Measurements from ENCODE around the gene CDH9. TPM values are rescaled to one million over a fixed set of nuclear protein-coding genes. Genes with fewer than 3 reads are reported as not detected.

Gene CDH9
- total and polyA plus RNA-seq, 4 donors = not detected

- Histone ChIP-seq H3K27me3 (ENCODE audit: control insufficient read depth in 3 of 3, insufficient read depth in 3 of 3, low read length in 2 of 3) (no peaks in the 10 kb centered on the region), H3K27ac (ENCODE audit: low read depth in 1 of 2, low read length in 1 of 2) (no peak overlapping the region), H3K9ac (ENCODE audit: insufficient read depth in 1 of 2, low read length in 2 of 2) (no peak overlapping the region), H3K4me1 (ENCODE audit: control insufficient read depth in 5 of 5, insufficient read depth in 5 of 5, low read length in 5 of 5) (peaks cover 0 to 4% (median 0%) of the 10 kb centered on the region in 5 donors), H3K9me3 (ENCODE audit: control insufficient read depth in 4 of 4, insufficient read depth in 3 of 4, low read length in 3 of 4) (no peaks in the 10 kb centered on the region), H3K4me3 (no peak overlapping the region), H3K36me3 (ENCODE audit: control insufficient read depth in 4 of 4, insufficient read depth in 4 of 4, low read length in 4 of 4) (no peaks in the 10 kb centered on the region)
- no peak for ATAC-seq (ENCODE audit: insufficient read depth, low FRiP score)
- DNase-seq = no peak
- WGBS, 2 donors = 32 to 47% methylated on average over 1 of the region's 1 CpG
- no peak for TF ChIP-seq CTCF (IDR thresholded peaks at IDR 0.05; ENCODE audit: control extremely low read depth, extremely low read depth)
These were observed 28.9 kb downstream of the CDH9 start for GRCh38 chr5:27009540-27009915.

DNA sequence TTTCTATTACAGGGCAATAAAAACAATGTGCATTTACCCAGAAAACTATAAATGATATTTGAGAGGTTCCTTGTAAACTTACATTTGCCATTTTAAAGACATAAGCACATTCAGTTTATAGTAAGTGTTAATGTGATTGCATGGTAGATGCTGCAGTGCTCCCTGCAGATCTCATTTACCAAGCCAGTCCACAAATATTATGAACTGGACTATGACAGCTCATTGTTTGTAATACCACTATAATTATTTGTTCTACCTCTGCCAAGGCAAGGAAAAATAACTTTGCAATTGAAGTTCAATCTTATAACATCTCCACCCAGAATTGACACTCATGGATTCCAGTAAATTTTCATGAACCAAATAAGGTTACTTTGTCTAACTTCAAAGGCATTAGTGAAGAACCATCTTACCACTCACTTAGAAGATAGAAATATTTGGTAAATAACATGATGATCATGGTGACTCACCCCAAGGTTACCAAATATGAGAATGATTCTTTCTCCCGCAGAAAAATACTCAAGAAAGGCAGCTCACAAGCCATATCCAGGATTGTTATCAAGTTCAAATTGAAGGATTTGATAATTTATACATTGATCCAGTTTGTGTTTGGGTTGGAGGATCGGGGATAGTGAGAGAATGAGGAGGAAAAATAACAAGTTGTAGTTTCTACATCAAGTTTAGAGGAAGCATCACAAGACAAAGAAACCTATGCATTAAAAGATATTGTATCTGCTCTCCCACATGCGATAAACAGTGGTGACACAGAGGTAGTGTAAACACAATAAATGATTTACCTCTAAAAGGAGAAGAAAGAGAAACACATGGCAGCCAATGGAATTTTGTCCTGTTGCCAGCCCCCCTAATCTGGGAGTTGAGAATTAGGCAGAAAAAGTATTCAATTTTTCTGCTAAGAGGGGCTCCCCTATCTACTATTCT is 29.5 kb downstream of the CDH9 start:
- ATAC-seq (ENCODE audit: insufficient read depth, low FRiP score) (no peak), DNase-seq (no peak)
- Histone ChIP-seq H3K27me3 (ENCODE audit: control insufficient read depth in 3 of 3, insufficient read depth in 3 of 3, low read length in 2 of 3) (no peaks in the 10 kb centered on the region), H3K4me1 (ENCODE audit: control insufficient read depth in 5 of 5, insufficient read depth in 5 of 5, low read length in 5 of 5) (peaks cover 0 to 4% (median 0%) of the 10 kb centered on the region in 5 donors), H3K4me3 (no peak overlapping the region), H3K36me3 (ENCODE audit: control insufficient read depth in 4 of 4, insufficient read depth in 4 of 4, low read length in 4 of 4) (no peaks in the 10 kb centered on the region), H3K27ac (ENCODE audit: low read depth in 1 of 2, low read length in 1 of 2) (no peak overlapping the region), H3K9ac (ENCODE audit: insufficient read depth in 1 of 2, low read length in 2 of 2) (no peak overlapping the region), H3K9me3 (ENCODE audit: control insufficient read depth in 4 of 4, insufficient read depth in 3 of 4, low read length in 3 of 4) (no peaks in the 10 kb centered on the region)
- no peak for TF ChIP-seq CTCF (IDR thresholded peaks at IDR 0.05; ENCODE audit: control extremely low read depth, extremely low read depth)
- 85% methylated on average over 3 of the region's 3 CpGs for WGBS, 2 donors

DNA sequence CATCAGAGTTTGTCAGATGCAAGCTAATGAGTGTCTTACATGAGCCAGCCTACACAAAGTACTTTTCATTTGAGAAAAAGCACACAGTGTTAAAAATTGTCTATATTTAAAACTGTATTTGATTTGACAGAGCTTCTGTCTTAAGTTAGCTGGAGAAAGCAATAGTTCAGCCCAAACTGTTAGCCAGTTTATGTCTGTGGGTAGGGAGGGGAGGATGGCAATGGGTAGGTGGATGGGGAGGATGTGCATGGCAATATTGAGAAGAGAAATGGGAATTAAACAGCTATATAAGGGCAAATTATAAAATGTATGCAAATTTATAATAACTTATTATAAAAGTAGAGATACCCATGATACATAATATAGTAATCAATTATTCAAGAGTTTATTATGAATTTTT is 31.3 kb downstream of the CDH9 start:
- H3K9me3 ChIP-seq (ENCODE audit: control insufficient read depth in 4 of 4, insufficient read depth in 3 of 4, low read length in 3 of 4) = no peaks in the 10 kb centered on the region
- H3K27ac ChIP-seq (ENCODE audit: low read depth in 1 of 2, low read length in 1 of 2) = no peak overlapping the region
- TF ChIP-seq CTCF (IDR thresholded peaks at IDR 0.05; ENCODE audit: control extremely low read depth, extremely low read depth) = no peak
- H3K27me3 ChIP-seq (ENCODE audit: control insufficient read depth in 3 of 3, insufficient read depth in 3 of 3, low read length in 2 of 3) = no peaks in the 10 kb centered on the region
- ATAC-seq (ENCODE audit: insufficient read depth, low FRiP score) (no peak), DNase-seq (no peak)
- no peaks in the 10 kb centered on the region for H3K36me3 ChIP-seq (ENCODE audit: control insufficient read depth in 4 of 4, insufficient read depth in 4 of 4, low read length in 4 of 4)
- H3K9ac ChIP-seq (ENCODE audit: insufficient read depth in 1 of 2, low read length in 2 of 2) = no peak overlapping the region
- no peak overlapping the region for H3K4me3 ChIP-seq
- no peaks in the 10 kb centered on the region for H3K4me1 ChIP-seq (ENCODE audit: control insufficient read depth in 5 of 5, insufficient read depth in 5 of 5, low read length in 5 of 5)
